Testis (tissue), 3 donors: ENCODE data around the gene RASGRF1. TPM values are rescaled to one million over a fixed set of nuclear protein-coding genes. Genes with fewer than 3 reads are reported as not detected.

Source experiments
- DNase-seq: peaks from one replicate; pipeline ENCODE4 v3.0.0-alpha.2; 2019
- H3K27ac ChIP-seq, 2 donors: fragments of 200-600 bp; sonication (generic); one replicate each; pipeline ENCODE4 v1.5.1; 2019
- H3K27me3 ChIP-seq: fragments of 200-600 bp; sonication (generic); one replicate; pipeline ENCODE4 v1.5.1; 2019
- H3K36me3 ChIP-seq: fragments of 200-600 bp; sonication (generic); one replicate; pipeline ENCODE4 v1.5.1; 2017; ENCODE audit warnings: low read depth; ENCODE audit errors: missing control alignments
- H3K4me1 ChIP-seq: fragments of 200-600 bp; sonication (generic); one replicate; pipeline ENCODE4 v1.5.1; 2019
- H3K4me3 ChIP-seq, 2 donors: fragments of 200-600 bp; sonication (generic); one replicate each; pipeline ENCODE4 v1.5.1; 2017 to 2019
- H3K9me3 ChIP-seq: fragments of 200-600 bp; sonication (generic); one replicate; pipeline ENCODE4 v1.5.1; 2017
- POLR2A ChIP-seq: fragments of 450-650 bp; IDR thresholded peaks from one replicate; pipeline ENCODE4 v1.6.1; 2017; ENCODE audit warnings: antibody characterized with exemption, mild to moderate bottlenecking, moderate library complexity
- WGBS, 2 donors: methylation state at CpG; one replicate each; pipeline ENCODE4 v1.1.5; 2018; 5-methylcytosine and 5-hydroxymethylcytosine counted together
- intact Hi-C: fragments of 100-400 bp; cut with DNase I; formaldehyde crosslinking; loops from one replicate; pipeline ENCODE4 v1.15.1; 2023; ENCODE audit warnings: low total_unique reads
- polyA plus RNA-seq: library from polyadenylated mRNA; stranded (reverse); fragments of 350-450 nt; fragmentation: Illumina TruSeq; extraction: RNeasy Lipid Tissue Mini Kit (QIAGEN cat#74804); gene quantifications from one replicate; pipeline ENCODE4 v1.2.3, GENCODE V29; 2014; ENCODE audit warnings: low read depth, low replicate concordance; ENCODE audit not compliant: insufficient read depth
- total RNA-seq, 2 donors: library from RNA; depleted of rRNA; stranded (reverse); fragments of >200 nt; gene quantifications; one replicate each; pipeline ENCODE4 v1.2.3, GENCODE V29; 2016
- TF ChIP-seq, protein P1 (sequence below), 3 experiments: fragments of 450-650 bp in 2 of 3; fragments of 200-600 bp in 1 of 3; sonication (generic) in 1 of 3; IDR thresholded peaks; one replicate each; pipeline ENCODE4 v1.5.1; 2016 to 2019; ENCODE audit warnings: antibody characterized with exemption in 3 of 3, mild to moderate bottlenecking in 2 of 3, moderate library complexity in 1 of 3

The RASGRF1 gene
- total and polyA plus RNA-seq, 3 donors from 2014 or later = 2.6 to 3.3 (median 3.1) TPM

DNA sequence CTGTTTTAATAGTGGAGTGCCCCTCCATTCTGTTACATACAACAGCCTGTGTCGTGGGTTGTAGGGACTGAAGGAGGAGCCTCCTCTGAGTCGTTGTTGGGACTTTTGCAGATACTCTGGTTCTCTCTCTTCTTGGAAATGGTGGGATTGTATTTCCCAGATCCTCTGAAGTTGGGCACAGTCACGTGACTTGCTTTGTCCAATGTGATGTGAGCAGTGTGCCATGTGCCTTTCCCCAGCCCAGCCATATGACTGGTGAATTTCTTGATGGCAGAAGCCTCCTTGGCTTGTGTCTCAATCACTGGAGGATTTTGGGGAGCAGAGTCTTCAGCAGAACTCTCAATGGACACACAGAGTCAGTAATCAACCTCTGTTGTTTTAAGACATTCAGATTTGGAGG lies 36.2 kb downstream of the RASGRF1 start:
- TF ChIP-seq, protein P1, sequence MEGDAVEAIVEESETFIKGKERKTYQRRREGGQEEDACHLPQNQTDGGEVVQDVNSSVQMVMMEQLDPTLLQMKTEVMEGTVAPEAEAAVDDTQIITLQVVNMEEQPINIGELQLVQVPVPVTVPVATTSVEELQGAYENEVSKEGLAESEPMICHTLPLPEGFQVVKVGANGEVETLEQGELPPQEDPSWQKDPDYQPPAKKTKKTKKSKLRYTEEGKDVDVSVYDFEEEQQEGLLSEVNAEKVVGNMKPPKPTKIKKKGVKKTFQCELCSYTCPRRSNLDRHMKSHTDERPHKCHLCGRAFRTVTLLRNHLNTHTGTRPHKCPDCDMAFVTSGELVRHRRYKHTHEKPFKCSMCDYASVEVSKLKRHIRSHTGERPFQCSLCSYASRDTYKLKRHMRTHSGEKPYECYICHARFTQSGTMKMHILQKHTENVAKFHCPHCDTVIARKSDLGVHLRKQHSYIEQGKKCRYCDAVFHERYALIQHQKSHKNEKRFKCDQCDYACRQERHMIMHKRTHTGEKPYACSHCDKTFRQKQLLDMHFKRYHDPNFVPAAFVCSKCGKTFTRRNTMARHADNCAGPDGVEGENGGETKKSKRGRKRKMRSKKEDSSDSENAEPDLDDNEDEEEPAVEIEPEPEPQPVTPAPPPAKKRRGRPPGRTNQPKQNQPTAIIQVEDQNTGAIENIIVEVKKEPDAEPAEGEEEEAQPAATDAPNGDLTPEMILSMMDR (IDR thresholded peaks at IDR 0.05) = no peak
- TF ChIP-seq POLR2A = no peak
- Histone ChIP-seq H3K27me3 (no peaks in the 10 kb centered on the region), H3K4me1 (no peaks in the 10 kb centered on the region), H3K4me3 (no peak overlapping the region), H3K36me3 (no peaks in the 10 kb centered on the region), H3K27ac (no peak overlapping the region), H3K9me3 (no peaks in the 10 kb centered on the region)
- no peak for DNase-seq
- 90 to 92% methylated on average over 3 of the region's 3 CpGs for WGBS, 2 donors
- intact Hi-C loops = no loop called here

DNA sequence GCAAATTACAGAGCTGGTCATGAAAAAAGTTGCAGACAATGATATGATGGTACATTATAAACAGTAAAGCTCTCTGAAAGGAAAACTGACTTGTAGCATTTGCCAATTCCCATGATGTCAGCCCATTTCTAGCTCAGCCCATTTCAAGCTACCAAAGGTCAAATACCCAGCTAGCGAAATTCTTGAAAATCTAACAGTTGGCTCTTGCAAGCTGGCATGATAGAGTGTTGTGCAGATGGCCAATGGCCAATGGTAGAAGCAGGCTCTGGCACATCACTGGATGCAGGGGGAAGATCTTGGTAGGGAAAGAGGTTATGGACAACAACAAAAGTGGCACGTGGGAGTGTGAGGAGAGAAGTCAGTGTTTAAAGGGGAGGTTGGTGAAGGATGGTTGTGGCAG lies 36.7 kb downstream of the RASGRF1 start:
- intact Hi-C loops = no loop called here
- 79 to 96% methylated on average over 2 of the region's 2 CpGs for WGBS, 2 donors
- Histone ChIP-seq H3K36me3 (no peaks in the 10 kb centered on the region), H3K27me3 (no peaks in the 10 kb centered on the region), H3K9me3 (no peaks in the 10 kb centered on the region), H3K4me1 (no peaks in the 10 kb centered on the region), H3K27ac (no peak overlapping the region), H3K4me3 (no peak overlapping the region)
- TF ChIP-seq, protein P1 (IDR thresholded peaks at IDR 0.05) = no peak
- TF ChIP-seq POLR2A = no peak
- DNase-seq = no peak

DNA sequence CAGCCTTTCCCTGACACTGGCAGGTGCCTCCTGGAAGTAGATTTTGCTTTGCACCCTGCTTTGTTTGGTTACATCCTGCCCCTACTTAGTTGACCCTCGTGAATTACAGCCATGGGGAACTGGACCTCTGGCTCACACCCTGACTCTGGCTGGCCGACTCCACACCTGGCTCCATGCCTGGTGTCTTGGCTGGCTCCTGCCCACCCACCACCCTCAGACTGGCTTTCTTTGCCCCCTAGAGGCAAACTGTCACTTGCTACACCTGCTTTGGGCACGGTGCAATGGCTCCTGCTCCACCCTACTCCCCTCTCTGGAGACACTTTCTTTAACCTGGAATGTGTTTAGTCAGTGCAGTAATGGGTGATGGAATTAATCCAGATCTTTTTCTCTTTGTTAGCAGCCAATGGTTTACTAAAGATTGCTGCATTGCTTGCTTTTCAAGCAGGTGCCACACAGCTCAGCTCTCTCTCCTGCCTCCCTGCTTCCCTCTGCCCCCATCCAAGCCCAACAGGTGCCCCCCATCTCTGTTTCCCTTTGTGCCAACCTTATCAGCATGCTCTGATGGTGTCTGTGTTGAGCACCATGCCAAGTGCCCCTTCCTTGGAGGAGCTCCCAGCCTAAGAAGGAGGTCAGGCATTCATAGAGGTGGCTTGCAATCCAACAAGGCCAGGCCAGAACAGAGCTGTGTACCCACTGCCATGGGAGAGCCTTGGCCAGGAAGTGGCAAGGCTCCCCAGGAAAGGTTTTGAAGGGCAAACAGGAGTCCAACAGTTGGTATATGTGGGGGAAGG lies 38.4 kb downstream of the RASGRF1 start:
- intact Hi-C loops = no loop called here
- Histone ChIP-seq H3K27ac (no peak overlapping the region), H3K36me3 (no peaks in the 10 kb centered on the region), H3K27me3 (no peaks in the 10 kb centered on the region), H3K9me3 (no peaks in the 10 kb centered on the region), H3K4me1 (no peaks in the 10 kb centered on the region), H3K4me3 (no peak overlapping the region)
- TF ChIP-seq POLR2A = no peak
- TF ChIP-seq, protein P1 (IDR thresholded peaks at IDR 0.05) = no peak
- DNase-seq = no peak
- 81 to 83% methylated on average over 3 of the region's 3 CpGs for WGBS, 2 donors

DNA sequence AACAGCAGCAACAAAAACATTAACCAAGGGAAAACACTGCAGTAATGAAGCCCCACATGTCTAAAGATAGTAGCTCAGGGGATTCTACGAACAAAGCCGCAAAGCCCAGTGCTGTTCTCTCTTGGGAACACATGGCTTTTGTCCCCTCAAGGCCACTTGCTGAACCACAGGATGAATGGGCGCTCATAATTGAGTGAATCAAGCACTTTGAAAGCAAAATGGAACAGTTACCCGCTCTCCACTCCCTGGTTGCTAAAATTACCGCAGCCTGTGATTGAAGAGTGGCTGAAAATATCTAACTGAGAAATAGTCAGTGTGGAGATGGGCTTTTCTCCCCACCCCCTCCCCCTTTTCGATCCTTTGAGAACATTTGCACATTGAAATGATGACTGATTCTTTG lies 39.6 kb downstream of the RASGRF1 start:
- WGBS, 2 donors = 70 to 84% methylated on average over 6 of the region's 6 CpGs
- Histone ChIP-seq H3K4me1 (no peaks in the 10 kb centered on the region), H3K36me3 (no peaks in the 10 kb centered on the region), H3K4me3 (no peak overlapping the region), H3K27ac (no peak overlapping the region), H3K9me3 (no peaks in the 10 kb centered on the region), H3K27me3 (no peaks in the 10 kb centered on the region)
- intact Hi-C loops = no loop called here
- DNase-seq = peak; percentile 36
- TF ChIP-seq, protein P1 (IDR thresholded peaks at IDR 0.05) = peak in 1 of 3 experiments; percentile 8
- TF ChIP-seq POLR2A = no peak

DNA sequence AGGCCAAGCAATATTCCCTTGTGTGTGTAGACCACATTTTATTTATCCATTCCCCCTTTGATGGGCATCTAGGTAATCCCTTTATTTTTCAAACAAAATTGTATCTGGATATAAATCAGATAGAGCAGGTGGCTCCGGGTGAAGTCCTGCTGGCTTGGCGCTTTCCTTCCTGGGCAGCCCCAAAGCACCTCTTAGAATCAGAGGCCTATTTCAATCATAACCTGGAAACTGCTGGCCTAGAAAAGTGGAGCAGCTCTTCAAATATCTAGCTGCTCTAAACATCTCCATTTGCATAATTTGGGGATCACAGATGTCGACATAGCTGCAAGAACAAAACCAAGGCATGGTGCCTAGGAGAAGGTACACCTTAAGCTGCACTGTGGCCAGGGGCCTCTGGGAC lies 40.2 kb downstream of the RASGRF1 start:
- H3K27me3 ChIP-seq = no peaks in the 10 kb centered on the region
- TF ChIP-seq, protein P1 (IDR thresholded peaks at IDR 0.05) = no peak
- TF ChIP-seq POLR2A = no peak
- 95 to 99% methylated on average over 3 of the region's 3 CpGs for WGBS, 2 donors
- intact Hi-C loops = no loop called here
- H3K36me3 ChIP-seq = no peaks in the 10 kb centered on the region
- H3K27ac ChIP-seq = no peak overlapping the region
- DNase-seq = no peak
- H3K4me3 ChIP-seq = no peak overlapping the region
- no peaks in the 10 kb centered on the region for H3K9me3 ChIP-seq
- H3K4me1 ChIP-seq = no peaks in the 10 kb centered on the region
